ENCODE measurements around the gene NIPAL1. TPM values are rescaled to one million over a fixed set of nuclear protein-coding genes. Genes with fewer than 3 reads are reported as not detected.
"Not testable (repeated sequence)": the region's sequence is repeated elsewhere in the genome, so short reads cannot be mapped to it uniquely, and the experiment has no call there.

Gene NIPAL1
- total and polyA plus RNA-seq, 4 donors = 0.53 to 4.9 (median 1.4) TPM

DNA sequence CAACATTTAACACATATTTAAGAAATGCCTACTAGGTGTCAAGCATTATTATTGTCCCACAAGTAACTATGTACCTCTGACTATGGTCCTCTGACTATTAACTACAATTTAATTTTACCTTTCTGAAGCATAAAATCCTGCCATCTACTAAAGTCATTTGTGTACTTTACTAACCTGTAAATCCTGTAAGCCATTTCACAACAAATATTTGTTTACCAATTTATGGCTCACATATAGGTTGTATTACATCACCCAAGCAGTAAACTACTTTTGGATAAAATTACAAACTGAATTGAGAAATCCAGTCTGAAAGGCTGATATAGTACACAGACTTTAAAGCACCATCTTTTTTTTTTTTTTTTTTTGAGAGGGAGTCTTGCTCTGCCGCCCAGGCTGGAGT lies 43.9 kb upstream of the NIPAL1 start:
- Histone ChIP-seq H3K4me1 (ENCODE audit: control insufficient read depth in 5 of 5, insufficient read depth in 5 of 5, low read length in 5 of 5) (no peaks in the 10 kb centered on the region), H3K4me3 (no peak overlapping the region), H3K27ac (ENCODE audit: low read depth in 1 of 2, low read length in 1 of 2) (no peak overlapping the region), H3K36me3 (ENCODE audit: control insufficient read depth in 4 of 4, insufficient read depth in 4 of 4, low read length in 4 of 4) (no peaks in the 10 kb centered on the region), H3K9ac (ENCODE audit: insufficient read depth in 1 of 2, low read length in 2 of 2) (no peak overlapping the region), H3K9me3 (ENCODE audit: control insufficient read depth in 4 of 4, insufficient read depth in 3 of 4, low read length in 3 of 4) (no peaks in the 10 kb centered on the region), H3K27me3 (ENCODE audit: control insufficient read depth in 3 of 3, insufficient read depth in 3 of 3, low read length in 2 of 3) (no peaks in the 10 kb centered on the region)
- DNase-seq (no peak), ATAC-seq (ENCODE audit: insufficient read depth, low FRiP score) (no peak)
- TF ChIP-seq, protein P1, sequence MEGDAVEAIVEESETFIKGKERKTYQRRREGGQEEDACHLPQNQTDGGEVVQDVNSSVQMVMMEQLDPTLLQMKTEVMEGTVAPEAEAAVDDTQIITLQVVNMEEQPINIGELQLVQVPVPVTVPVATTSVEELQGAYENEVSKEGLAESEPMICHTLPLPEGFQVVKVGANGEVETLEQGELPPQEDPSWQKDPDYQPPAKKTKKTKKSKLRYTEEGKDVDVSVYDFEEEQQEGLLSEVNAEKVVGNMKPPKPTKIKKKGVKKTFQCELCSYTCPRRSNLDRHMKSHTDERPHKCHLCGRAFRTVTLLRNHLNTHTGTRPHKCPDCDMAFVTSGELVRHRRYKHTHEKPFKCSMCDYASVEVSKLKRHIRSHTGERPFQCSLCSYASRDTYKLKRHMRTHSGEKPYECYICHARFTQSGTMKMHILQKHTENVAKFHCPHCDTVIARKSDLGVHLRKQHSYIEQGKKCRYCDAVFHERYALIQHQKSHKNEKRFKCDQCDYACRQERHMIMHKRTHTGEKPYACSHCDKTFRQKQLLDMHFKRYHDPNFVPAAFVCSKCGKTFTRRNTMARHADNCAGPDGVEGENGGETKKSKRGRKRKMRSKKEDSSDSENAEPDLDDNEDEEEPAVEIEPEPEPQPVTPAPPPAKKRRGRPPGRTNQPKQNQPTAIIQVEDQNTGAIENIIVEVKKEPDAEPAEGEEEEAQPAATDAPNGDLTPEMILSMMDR (IDR thresholded peaks at IDR 0.05; ENCODE audit: control extremely low read depth, extremely low read depth) = no peak
- 75 to 85% methylated on average over 1 of the region's 1 CpG for WGBS, 2 donors

DNA sequence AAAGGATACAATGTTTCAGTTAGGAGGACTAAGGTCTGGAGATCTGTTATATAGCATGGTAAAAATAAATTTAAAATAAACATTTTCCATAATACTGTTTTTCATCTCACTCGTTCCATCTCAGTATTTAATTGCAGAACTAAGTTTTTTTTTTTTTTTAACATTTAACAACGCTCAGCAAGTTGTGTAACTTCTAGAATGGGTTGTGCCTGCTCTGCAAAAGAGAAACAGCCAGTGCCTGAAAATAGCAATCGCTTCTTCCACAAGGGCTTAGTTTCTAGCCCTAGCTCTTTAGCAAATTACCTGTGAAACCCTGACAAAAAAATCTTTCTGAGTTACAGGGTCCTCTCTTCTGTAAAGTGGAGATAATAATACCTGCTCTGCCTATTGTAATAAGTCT lies 42.0 kb upstream of the NIPAL1 start:
- Histone ChIP-seq H3K27me3 (ENCODE audit: control insufficient read depth in 3 of 3, insufficient read depth in 3 of 3, low read length in 2 of 3) (no peaks in the 10 kb centered on the region), H3K9me3 (ENCODE audit: control insufficient read depth in 4 of 4, insufficient read depth in 3 of 4, low read length in 3 of 4) (no peaks in the 10 kb centered on the region), H3K4me3 (no peak overlapping the region), H3K27ac (ENCODE audit: low read depth in 1 of 2, low read length in 1 of 2) (no peak overlapping the region), H3K4me1 (ENCODE audit: control insufficient read depth in 5 of 5, insufficient read depth in 5 of 5, low read length in 5 of 5) (no peaks in the 10 kb centered on the region), H3K9ac (ENCODE audit: insufficient read depth in 1 of 2, low read length in 2 of 2) (no peak overlapping the region), H3K36me3 (ENCODE audit: control insufficient read depth in 4 of 4, insufficient read depth in 4 of 4, low read length in 4 of 4) (no peaks in the 10 kb centered on the region)
- TF ChIP-seq, protein P1 (IDR thresholded peaks at IDR 0.05; ENCODE audit: control extremely low read depth, extremely low read depth) = no peak
- 47 to 60% methylated on average over 3 of the region's 3 CpGs for WGBS, 2 donors
- DNase-seq (no peak), ATAC-seq (ENCODE audit: insufficient read depth, low FRiP score) (no peak)

DNA sequence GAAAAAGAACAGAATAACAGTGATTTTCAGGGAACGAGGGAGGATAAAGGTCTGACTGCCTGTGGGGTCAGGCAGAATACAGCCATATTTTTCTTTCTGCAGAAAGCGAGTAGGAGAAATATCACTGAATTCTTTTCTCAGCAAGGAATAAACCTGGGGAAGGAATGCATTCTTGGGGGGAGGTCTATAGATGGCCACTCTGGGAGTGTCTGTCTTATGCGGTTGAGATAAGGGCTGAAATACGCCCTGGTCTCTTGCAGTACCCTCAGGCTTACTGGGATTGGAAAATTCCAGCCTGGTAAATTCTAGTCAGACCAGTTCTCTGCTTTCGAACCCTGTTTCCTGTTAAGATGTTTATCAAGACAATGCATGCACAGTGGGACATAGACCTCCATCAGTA lies 26.4 kb upstream of the NIPAL1 start:
- TF ChIP-seq, protein P1 (IDR thresholded peaks at IDR 0.05; ENCODE audit: control extremely low read depth, extremely low read depth) = no peak
- H3K27me3 ChIP-seq (ENCODE audit: control insufficient read depth in 3 of 3, insufficient read depth in 3 of 3, low read length in 2 of 3) = no peaks in the 10 kb centered on the region
- ATAC-seq (ENCODE audit: insufficient read depth, low FRiP score) (no peak), DNase-seq (no peak)
- H3K36me3 ChIP-seq (ENCODE audit: control insufficient read depth in 4 of 4, insufficient read depth in 4 of 4, low read length in 4 of 4) = no peaks in the 10 kb centered on the region
- H3K9ac ChIP-seq (ENCODE audit: insufficient read depth in 1 of 2, low read length in 2 of 2) = no peak overlapping the region
- H3K27ac ChIP-seq (ENCODE audit: low read depth in 1 of 2, low read length in 1 of 2) = no peak overlapping the region
- no peaks in the 10 kb centered on the region for H3K9me3 ChIP-seq (ENCODE audit: control insufficient read depth in 4 of 4, insufficient read depth in 3 of 4, low read length in 3 of 4)
- H3K4me3 ChIP-seq = no peak overlapping the region
- WGBS, 2 donors = 91 to 94% methylated on average over 5 of the region's 5 CpGs
- no peaks in the 10 kb centered on the region for H3K4me1 ChIP-seq (ENCODE audit: control insufficient read depth in 5 of 5, insufficient read depth in 5 of 5, low read length in 5 of 5)

DNA sequence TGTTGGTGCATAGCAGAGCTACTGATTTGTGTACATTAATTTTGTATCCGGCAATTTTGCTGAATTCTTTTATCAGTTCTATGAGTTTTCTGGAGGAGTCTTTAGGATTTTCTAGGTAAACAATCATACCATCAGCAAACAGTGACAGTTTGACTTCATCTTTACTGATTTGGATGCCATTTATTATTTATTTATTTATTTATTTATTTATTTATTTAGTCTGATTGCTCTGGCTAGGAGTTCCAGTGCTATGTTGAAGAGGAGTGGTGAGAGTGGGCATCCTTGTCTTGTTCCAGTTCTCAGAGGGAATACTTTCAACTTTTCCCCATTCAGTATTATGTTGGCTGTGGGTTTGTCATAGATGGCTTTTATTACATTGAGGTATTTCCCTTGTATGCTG lies 24.1 kb upstream of the NIPAL1 start:
- not testable (repeated sequence) for DNase-seq; H3K4me1 ChIP-seq (ENCODE audit: control insufficient read depth in 5 of 5, insufficient read depth in 5 of 5, low read length in 5 of 5); H3K27me3 ChIP-seq (ENCODE audit: control insufficient read depth in 3 of 3, insufficient read depth in 3 of 3, low read length in 2 of 3); H3K9ac ChIP-seq (ENCODE audit: insufficient read depth in 1 of 2, low read length in 2 of 2); H3K4me3 ChIP-seq; H3K36me3 ChIP-seq (ENCODE audit: control insufficient read depth in 4 of 4, insufficient read depth in 4 of 4, low read length in 4 of 4); H3K27ac ChIP-seq (ENCODE audit: low read depth in 1 of 2, low read length in 1 of 2); ATAC-seq (ENCODE audit: insufficient read depth, low FRiP score); H3K9me3 ChIP-seq (ENCODE audit: control insufficient read depth in 4 of 4, insufficient read depth in 3 of 4, low read length in 3 of 4)
- WGBS, 2 donors = 97% methylated on average over 1 of the region's 1 CpG

Measured in lung (tissue), 12 donors.